Renal cortex interstitium (tissue), 11 donors: ENCODE measurements around the gene FGGY. TPM values are rescaled to one million over a fixed set of nuclear protein-coding genes. Genes with fewer than 3 reads are reported as not detected.

Experiments
- DNase-seq, 11 donors: peaks; one replicate each; pipeline ENCODE4 v3.0.0-alpha.2; 2013; ENCODE audit warnings: low read depth in 9 of 11, low spot score in 4 of 11; ENCODE audit errors: extremely low read depth in 1 of 11
- polyA plus RNA-seq, 3 donors: library from polyadenylated mRNA; unstranded; fragments of 120-200 nt; gene quantifications; one replicate each; pipeline ENCODE4 v1.2.1, GENCODE V29; 2013; ENCODE audit not compliant: insufficient read length in 3 of 3

Gene FGGY
- polyA plus RNA-seq, 3 donors: 21.4 to 22.1 (median 21.9) TPM

DNA sequence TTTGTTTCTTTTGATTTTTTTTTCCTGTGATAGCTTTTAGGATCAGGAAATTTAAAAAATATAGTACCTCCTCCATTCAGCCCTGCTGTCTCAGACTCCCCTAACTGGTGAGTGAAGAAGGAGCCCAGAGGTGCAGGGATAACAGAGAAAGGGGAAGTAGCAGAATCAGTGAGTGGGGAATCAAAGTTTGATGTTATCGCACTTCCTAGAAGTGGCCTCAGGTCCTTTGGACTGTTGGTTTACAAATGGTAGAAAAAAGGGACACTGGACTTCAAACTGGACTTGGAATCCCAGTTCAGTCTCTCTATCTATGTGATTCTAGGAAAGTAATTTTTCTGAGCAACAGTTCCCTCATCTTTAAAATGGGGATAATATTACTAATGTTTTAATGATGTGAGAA lies 99.5 kb downstream of the FGGY start:
- DNase-seq: no peak

DNA sequence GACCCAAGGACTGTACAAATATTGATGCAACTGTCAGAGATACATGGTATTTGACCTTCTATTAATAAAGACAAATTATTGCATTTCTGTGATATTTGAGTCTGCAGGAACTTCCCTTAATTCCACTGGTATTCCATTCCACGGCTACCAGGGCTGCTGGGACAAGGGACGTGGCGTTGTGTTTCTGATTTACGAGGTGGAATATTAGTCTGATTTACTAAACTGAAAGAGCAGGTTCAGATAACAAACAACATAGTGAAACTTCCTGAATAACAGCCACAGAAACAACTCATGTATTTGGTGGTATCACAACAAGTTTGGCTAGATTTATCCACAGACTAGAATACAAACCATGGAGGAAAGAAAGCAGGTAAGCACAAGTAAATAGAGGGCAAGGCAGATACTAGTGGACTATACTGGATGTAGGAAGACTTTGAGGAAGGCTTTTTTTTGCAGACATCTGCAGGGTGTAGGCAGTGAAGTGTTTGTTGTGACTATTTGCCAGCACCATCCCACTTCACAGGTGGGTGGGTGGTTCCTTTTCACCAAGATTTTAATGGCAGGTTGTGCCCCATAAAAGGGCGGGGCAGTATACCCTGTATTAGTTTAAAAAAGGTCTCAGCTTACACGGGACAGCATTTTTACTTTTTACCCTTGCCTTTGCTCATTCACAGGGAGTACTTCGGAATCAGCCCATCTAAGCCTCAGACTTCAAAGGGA lies 100.4 kb downstream of the FGGY start:
- no peak for DNase-seq

DNA sequence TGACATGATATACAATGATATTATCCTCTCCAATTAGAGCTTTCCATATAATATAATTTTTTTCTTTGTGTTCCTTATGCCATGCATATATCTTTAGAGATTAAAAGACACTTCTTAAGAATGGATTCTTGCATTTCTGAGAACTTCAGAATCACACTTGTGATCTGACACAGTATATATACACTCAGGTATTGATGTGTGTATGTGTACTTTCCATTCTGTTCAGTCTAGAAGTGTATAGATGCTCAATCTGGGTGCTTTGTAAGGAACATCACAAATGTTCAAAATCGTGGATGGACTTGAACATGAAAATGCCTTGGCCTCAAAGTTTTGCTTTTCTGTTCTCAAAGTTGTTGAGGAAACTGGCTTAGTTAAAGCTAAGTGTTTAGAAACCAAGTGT lies 102.7 kb downstream of the FGGY start:
- DNase-seq: no peak

DNA sequence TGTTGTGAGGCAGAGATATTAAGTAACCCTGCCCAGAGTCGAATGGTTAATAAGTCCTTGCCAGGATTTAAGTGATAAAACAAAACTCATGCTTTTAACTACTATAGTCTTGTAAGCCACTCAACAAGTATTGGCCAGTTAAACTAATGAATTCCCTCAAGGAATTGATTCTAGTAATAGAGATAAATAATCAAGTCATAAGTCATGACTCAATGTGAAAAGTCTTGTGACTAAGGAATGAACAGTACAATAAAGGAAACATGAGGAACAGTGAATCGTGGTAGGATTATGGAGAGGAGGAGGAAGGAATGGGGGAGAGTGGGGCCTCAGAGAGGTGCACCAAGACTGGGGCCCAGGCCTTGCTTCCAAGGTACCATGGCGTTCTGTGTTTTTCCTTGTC lies 104.7 kb downstream of the FGGY start:
- DNase-seq: no peak

DNA sequence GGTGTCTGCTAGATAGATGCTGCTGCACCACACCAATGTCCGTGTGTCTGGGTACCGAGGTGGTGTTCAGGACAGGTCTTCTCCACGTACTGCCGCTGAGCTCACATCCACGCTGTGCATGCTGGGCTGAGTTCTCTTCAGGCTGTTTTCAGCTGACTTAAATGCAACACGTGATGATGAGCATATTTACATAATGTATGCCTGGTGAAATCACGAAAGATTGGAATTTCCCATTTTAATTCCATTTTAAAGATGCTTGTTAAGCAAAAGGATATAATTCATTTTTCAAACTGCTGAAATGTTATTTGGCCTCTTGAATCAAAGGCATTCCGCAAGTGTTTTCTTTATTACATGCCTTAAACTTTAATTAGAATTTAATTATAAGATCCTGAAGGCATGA lies 107.9 kb downstream of the FGGY start:
- peak in 2 of 11 donors; percentile 27 to 43 for DNase-seq

DNA sequence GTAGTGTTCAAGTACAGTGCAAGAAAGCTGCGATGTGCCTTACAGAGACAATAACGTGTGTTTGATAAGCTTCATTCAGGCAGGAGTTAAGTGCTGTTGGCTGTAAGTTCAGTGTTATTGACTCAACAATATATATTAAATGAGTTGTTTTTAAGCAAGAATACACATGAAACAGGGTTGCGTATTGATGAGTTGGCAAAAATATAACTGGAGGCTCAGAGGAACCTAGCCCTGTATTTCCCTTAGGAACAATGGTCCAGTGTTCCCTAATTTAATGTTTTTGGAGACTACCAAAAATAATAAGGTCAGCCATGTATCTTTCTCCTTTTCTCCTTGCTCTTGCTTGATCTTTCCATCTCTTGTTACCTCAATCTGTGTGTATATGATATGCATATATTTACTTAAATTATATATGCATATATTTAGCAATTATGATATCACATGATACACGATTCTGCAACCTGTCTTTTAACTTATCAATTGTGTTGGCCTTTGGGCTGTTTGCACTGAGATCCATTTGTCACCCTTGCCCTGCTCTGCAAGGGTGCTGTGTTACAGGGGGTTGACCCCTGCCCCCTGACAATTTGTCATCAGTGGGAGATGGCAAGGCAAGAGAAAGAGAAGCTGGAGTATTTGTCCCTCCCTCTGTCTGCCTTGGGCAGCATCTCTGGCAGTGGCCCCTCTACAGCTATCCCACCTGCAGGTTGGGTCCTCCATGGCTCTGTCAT lies 109.7 kb downstream of the FGGY start:
- DNase-seq: no peak

DNA sequence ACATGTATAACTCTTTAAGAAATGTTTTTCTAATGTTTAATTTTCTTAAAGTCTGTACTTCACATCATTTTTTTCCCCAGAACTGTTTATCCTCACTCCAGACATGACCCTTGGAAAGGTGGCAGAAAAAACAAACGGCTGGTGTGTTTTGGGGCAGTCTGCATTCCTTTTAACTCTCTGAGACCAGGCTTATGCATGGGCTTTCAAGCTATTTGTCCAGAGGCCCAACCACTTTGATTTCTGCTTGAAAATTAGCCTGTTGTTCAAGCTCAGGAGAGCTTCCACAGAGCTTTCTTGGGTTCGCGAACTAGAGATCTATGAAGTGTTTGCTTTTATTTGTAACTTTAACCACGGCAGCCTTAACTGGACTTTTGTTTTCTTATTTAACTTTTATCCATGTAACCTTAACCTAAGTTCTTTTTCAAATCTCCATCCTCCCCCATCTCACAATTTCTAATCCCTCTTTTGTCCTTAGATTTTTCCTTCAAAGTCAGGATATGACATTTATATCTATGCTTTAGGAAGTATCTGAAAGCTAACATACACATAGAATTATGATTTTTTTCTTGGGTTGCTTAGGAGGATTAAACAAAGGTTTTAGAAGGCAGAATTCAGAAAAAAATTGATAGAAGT lies 111.8 kb downstream of the FGGY start:
- no peak for DNase-seq

DNA sequence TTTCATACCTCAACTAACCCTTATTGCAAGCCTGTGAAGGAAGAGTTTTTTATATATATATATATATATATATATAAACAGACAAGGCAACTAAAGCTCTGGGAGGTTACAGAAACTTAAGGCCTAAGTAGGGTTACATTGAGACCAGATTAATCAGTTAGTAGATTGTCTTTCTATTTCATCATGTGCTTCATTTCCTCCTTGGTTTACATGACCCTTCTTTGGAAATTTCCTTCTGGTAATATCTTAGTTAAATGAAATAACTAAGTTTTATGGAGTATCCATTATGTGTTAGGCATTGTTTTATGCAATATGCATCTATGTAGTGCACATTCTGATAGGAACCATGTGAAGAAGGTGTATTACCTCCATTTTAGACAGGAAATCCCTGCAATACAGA lies 112.7 kb downstream of the FGGY start:
- DNase-seq: no peak

DNA sequence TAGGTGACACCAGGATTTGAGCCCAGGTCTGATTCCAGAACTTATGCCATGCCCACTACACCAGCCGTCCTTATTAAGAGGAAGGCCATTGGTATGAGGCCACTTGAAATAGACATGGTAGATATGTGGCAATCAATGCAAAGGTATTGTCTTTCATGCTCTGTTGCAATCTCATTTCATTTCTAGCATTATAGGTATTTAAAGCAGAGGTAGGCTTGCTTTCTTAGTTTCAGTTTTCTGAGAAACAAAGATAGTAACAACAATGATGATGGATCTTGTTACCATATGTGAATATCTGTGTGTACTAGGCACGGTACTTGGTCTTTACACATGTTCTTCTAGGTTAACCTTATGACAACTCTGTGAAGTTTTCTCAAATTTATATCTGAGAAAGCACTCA lies 113.1 kb downstream of the FGGY start:
- DNase-seq: no peak

DNA sequence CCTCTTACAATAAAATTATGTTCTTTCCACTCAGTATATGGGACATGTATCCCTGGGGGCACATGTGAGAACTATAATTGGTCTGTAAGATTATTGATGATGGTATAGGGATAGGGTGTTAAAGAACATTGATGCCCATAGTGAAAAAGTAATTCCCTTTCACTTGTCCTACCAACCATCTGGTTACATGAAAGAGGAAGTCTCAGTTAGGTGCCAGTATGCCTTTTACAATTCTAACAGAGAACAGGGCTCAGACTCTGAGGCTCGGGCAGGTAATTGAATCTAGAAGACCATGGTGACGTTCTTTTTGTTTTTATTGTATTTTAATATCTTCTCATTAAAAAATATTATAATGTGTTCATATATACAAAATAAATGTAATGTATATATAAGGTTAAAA lies 113.6 kb downstream of the FGGY start:
- no peak for DNase-seq

DNA sequence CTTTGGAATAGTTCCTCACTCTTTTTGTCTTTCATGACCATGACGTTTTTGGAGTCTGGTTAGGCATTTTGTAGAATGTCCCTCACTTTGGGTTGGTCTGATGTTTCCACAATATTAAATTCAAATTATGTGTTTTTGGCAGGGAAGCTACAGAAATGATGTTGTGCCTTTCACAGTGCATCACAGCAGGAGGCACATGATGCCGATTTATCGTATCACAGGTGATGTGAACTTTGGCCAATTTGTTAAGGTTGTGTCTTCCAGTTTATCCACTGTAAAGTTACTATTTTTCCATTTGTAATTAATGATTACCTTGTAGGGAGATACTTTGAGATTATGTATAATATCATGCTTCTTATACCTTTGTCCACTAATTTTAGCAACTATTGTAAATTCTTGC lies 114.3 kb downstream of the FGGY start:
- DNase-seq: no peak

DNA sequence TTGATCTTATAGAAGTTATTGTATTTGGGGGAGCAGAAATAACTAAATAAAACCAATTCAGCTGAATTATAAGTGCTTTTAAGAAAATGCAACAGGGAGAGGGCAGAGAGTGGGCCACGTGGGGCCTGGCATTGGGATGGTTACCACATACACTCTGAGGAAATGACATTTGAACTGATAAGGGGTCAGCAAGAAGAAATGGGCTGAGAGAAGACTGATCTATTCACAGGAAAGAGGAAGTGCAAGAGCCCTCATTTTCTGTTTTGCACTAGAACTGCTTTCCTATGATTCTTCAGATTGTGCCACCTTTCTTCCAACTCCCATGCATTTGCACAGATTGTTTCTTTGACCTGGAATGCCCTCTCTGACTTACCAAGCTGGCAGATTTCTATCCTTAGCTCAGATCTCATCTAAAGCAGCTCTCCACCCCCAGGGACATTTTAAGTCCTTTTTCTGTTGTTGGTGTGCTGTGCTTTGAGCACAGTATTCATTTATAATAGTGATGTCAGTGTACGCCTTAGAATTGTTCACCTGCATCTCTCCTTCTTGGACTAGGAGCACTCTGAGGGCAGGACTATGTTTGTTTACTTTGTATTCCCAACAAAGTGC lies 115.9 kb downstream of the FGGY start:
- DNase-seq: no peak

DNA sequence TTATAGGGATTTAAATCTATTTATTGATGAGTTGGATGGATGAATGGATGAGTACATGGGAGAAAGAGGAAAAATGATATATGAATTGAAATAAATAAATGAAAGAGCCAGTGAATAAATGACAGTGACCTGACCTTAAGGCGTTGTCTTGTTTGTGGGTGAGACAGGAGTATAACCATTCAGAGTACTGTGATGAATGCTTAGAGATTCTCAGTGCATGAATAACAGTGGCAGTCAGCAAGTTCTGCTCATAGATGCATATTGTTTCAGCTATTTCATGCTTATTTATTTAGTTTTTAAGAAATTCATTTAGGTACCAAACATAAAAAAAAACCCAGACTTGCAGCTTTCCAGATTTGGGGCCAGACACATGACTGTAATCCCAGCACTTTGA lies 116.4 kb downstream of the FGGY start:
- DNase-seq: no peak

DNA sequence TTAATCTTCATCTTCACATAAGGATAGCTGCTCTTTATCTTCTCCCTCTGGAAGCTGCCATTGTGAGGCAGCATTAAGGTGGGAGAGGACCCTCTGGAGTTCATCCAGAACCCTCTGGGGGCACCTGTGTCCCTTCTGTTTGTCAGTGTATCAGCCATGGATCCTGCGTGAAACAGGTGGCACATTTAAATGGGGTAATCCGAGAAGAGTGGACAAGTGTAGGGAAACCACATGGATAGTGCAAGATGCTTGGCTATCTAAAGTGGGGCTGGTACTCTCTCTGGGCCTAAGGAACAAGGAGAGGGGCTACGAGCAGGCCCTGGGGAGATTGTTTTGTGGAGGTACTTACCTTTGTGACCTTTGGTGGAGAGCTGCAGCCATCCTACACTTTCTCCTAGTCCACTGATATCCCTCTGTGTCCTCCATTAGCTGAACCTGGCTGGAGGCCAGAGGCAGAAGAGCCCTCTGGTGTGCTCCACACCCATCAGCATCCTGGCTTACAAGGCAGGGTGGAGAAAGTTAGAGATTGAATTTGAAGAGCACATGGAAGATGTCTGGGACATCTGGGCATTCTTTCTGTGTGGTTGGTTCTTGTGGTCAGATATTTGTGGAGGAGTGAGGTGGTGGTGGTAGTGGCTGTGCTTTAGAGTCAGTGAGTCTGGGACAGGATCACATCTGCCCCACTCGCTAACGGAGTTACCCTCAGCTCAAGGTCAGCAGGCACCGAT lies 117.7 kb downstream of the FGGY start:
- DNase-seq: no peak

DNA sequence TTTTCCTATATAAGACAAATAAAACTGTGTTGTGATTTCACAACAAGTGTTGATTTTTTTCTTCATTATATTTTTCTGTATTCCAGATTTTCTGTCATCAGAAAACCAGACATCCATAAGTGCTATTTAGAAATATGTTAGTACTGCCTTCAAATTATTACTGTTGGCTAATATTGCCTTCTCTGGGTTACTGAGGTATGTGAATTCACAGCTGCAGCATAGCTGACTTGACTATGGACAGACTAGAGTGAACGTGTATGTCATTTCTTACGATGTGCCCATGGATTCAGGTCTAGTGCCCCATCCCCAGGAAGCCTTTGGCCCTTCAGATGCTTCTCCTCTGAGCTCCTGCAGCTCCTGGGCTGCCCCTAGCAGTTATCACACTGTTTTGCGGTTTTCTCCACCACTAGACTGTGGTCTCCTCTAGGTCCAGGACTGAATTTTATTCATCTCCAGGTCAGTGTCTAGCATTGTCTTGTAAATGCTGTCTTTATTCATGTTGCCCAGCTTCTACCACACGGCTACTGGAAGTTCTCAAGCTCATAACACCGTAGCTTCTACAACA lies 118.5 kb downstream of the FGGY start:
- no peak for DNase-seq

DNA sequence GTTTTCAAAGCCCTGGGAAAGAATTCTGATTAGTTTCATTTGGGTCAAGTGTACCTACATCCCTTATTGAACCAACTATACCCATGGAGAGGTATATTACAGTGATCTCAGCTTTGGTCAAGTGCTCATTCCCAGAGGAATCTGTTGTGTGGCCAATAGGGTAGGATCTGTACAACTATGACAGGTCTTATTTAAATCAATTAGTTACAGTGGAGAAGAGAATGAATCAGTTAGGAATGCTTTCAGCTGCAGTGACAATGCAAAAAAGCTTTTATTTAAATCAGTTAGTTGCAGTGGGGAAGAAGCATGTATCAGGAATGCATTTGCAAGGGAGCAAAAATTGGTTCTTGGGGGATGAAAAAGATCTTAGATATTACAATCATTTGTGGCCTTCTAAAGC lies 119.0 kb downstream of the FGGY start:
- no peak for DNase-seq

DNA sequence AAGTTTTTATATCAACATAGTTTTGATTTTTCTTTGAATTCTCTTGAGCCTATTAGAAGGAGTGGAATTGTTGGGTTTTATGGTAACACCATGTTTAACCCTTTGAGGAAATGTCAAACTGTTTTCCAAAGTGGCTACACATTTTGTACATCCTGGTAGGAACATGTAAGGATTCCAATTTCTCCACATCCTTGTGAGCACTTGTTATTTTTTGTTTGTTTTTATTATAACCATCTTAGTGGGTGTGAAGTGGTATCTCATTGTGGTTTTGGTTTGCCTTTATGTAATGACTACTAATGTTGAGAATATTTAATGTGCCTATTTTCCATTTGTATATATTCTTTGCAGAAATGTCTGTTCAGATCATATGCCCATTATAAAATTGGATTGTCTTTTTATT lies 120.5 kb downstream of the FGGY start:
- no peak for DNase-seq

DNA sequence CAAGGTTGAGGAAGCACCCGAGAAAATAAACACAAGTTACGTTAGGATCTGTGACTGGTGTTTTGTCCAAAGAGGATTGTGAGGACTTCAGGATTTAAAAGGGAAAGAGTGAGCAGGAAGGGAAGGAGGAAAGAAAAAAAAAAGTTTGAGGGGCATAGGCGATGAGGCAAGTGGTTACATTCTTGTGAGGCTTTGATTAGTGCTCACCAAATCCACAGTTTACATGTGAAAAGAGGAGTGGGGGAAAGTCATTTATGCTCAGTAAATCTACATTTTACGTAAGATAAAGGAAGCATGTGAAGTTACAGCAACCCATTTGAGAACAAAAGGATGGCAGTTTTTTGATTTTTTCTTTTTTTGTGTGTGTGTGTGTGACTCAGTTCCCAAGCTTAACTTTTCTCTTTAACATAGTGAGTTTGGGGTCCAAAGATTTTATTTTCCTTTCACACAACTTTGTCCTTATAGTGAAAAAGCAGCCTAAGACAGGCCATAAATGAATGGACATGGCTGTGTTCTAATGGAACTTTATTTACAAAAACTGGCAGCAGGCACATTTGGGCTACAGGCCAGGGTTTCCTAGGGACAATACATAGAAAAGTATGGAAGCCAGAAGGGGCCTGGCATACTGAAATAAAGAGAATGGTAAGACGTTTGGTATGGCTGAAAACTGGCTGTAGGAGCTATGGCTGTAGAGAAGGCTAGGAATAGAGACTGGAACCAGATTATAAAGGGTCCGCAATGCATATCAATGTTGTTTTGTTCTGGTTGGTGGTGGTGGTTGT lies 121.7 kb downstream of the FGGY start:
- no peak for DNase-seq
